K562 (cell line): ENCODE measurements around the gene NODAL. TPM values are rescaled to one million over a fixed set of nuclear protein-coding genes. Genes with fewer than 3 reads are reported as not detected.

Experiments
- ATAC-seq: fragments of 200-7000 bp; cut with Tn5 transposase; 3 replicates; pipeline ENCODE4 v1.9.1; 2020; ENCODE audit warnings: moderate library complexity
- BruUV-seq: library from RNA; stranded (reverse); fragments of 400-500 nt; replicated peaks from 2 replicates; lab custom pipeline; 2021; lab: Mats Ljungman, UMichigan
- CTCF ChIA-PET: fragments of 300-600 bp; formaldehyde crosslinking; extraction: SDS; loops from one replicate; lab custom pipeline; 2021; ENCODE audit warnings: low intra/inter-chr PET ratio; lab: Yijun Ruan, JAX
- POLR2A ChIA-PET: fragments of 300-600, 350-650 bp; sonication (Branson Sonifier 250); formaldehyde crosslinking; extraction: SDS; loops from one replicate; lab custom pipeline; 2021; ENCODE audit warnings: antibody characterized with exemption, inconsistent platforms; lab: Yijun Ruan, JAX
- DNase-seq, 4 experiments: peaks; one replicate each; pipeline versions ENCODE4 v3.0.0 to v3.0.0-alpha.2; 2011 to 2018; ENCODE audit warnings: low spot score in 3 of 4, mixed read lengths in 3 of 4; ENCODE audit errors: extremely low read depth in 1 of 4
- FAIRE-seq: peaks from 2 replicates; lab custom pipeline; 2011; peaks lifted over from hg19 to GRCh38; lab: Jason Lieb, UNC
- H2AFZ ChIP-seq: 2 replicates; pipeline ENCODE4 v1.6.0; 2011; ENCODE audit warnings: low read depth, low read length, control low read depth, inconsistent platforms
- H3K27ac ChIP-seq: fragments of 200-600 bp; 3 replicates; pipeline ENCODE4 v1.8.0; 2011; ENCODE audit warnings: low read depth, mild to moderate bottlenecking, control low read depth, inconsistent platforms, low read length, moderate library complexity, mixed read lengths; ENCODE audit errors: extremely low read depth
- H3K27me3 ChIP-seq, 2 experiments: fragments of 300-600 bp in 1 of 2; 2 replicates in 1 of 2; 3 replicates in 1 of 2; pipeline versions ENCODE4 v1.6.0 to v1.8.0; 2011; ENCODE audit warnings: inconsistent platforms in 2 of 2, low read length in 2 of 2, mild to moderate bottlenecking in 1 of 2, mixed read lengths in 1 of 2, moderate library complexity in 1 of 2; ENCODE audit not compliant: control insufficient read depth in 2 of 2, insufficient read depth in 2 of 2
- H3K36me3 ChIP-seq: fragments of 300-600 bp; 3 replicates; pipeline ENCODE4 v1.8.0; 2011; ENCODE audit warnings: mild to moderate bottlenecking, low read length, inconsistent platforms; ENCODE audit not compliant: control insufficient read depth, insufficient read depth
- H3K4me1 ChIP-seq, 2 experiments: fragments of 200-600 bp in 1 of 2; replicated peaks in 1 of 2; 2 replicates in 1 of 2; 3 replicates in 1 of 2; pipeline versions ENCODE4 v1.5.1 to v1.8.0; 2011; ENCODE audit warnings: inconsistent platforms in 2 of 2, low read length in 2 of 2, mild to moderate bottlenecking in 1 of 2, mixed read lengths in 1 of 2, moderate library complexity in 1 of 2; ENCODE audit not compliant: control insufficient read depth in 2 of 2, insufficient read depth in 2 of 2
- H3K4me2 ChIP-seq: 2 replicates; pipeline ENCODE4 v1.6.1; 2011; ENCODE audit warnings: low read length, control low read depth, inconsistent platforms, mixed read lengths; ENCODE audit not compliant: insufficient read depth
- H3K4me3 ChIP-seq: fragments of 200-600 bp; sonication (generic), shearing (Covaris generic); 2 replicates; pipeline ENCODE4 v1.5.1; 2016; ENCODE audit warnings: control low read depth, inconsistent platforms
- H3K79me2 ChIP-seq: fragments of 200-600 bp; 3 replicates; pipeline ENCODE4 v1.8.0; 2011; ENCODE audit warnings: low read length, inconsistent platforms; ENCODE audit not compliant: control insufficient read depth, insufficient read depth
- H3K9ac ChIP-seq, 2 experiments: 2 replicates each; pipeline versions ENCODE4 v1.6.0 to v1.6.1; 2011; ENCODE audit warnings: low read depth in 2 of 2, low read length in 2 of 2, control low read depth in 1 of 2, inconsistent platforms in 1 of 2, mild to moderate bottlenecking in 1 of 2, mixed read lengths in 1 of 2; ENCODE audit not compliant: insufficient read depth in 1 of 2
- H3K9me1 ChIP-seq: one replicate; pipeline ENCODE4 v1.6.0; 2011; ENCODE audit warnings: inconsistent platforms, mild to moderate bottlenecking, low read length, moderate library complexity; ENCODE audit not compliant: control insufficient read depth, insufficient read depth
- H3K9me3 ChIP-seq: replicated peaks from 2 replicates; pipeline ENCODE4 v1.5.1; 2011; ENCODE audit warnings: low read depth, low read length, inconsistent platforms; ENCODE audit not compliant: control insufficient read depth, insufficient read depth
- H4K20me1 ChIP-seq: replicated peaks from 2 replicates; pipeline ENCODE4 v1.6.1; 2011; ENCODE audit warnings: low read length, inconsistent platforms, mixed read lengths; ENCODE audit not compliant: control insufficient read depth, insufficient read depth
- NRF1 ChIP-seq, 2 experiments: fragments of 450-650 bp; IDR thresholded peaks in 1 of 2; conservative IDR thresholded peaks in 1 of 2; 2 replicates each; pipeline ENCODE4 v1.6.1; 2014; ENCODE audit warnings: mild to moderate bottlenecking in 2 of 2
- ZNF12 ChIP-seq: sonication (generic); formaldehyde crosslinking; IDR thresholded peaks from 2 replicates; pipeline ENCODE4 v1.4.0; 2020; ENCODE audit warnings: mild to moderate bottlenecking, missing genetic modification reagents
- ZNF24 ChIP-seq: fragments of 450-650 bp; IDR thresholded peaks from 2 replicates; pipeline ENCODE4 v1.6.1; 2016
- WGBS: fragments of 100-300 bp; shearing (Covaris generic); methylation state at CpG from one replicate; pipeline ENCODE4 v1.1.6; 2016; ENCODE audit warnings: low coverage, mixed read lengths; ENCODE audit not compliant: insufficient coverage; ENCODE audit errors: missing lambda C conversion rate; 5-methylcytosine and 5-hydroxymethylcytosine counted together
- in situ Hi-C: fragments of 300-500 bp; cut with MboI; formaldehyde crosslinking; loops from 4 replicates; pipeline ENCODE4 v1.15.0; 2018; ENCODE audit warnings: inconsistent platforms, mixed read lengths
- intact Hi-C: fragments of 100-400 bp; cut with micrococcal nuclease; formaldehyde crosslinking; loops from 2 replicates; pipeline ENCODE4 v1.14.2; 2022
- polyA plus RNA-seq, 8 experiments: library from polyadenylated mRNA; depleted of rRNA in 4 of 8; stranded (reverse) in 5 of 8; unstranded in 3 of 8; fragments of >200 nt; fragmentation: Nextera tagmentation in 2 of 8; fragmentation: Illumina TruSeq in 1 of 8; extraction: Ambion mirVana in 2 of 8; extraction: Trizol in 1 of 8; gene quantifications; 2 replicates each; pipeline versions ENCODE4 v1.2.1 to v1.2.3, GENCODE V29; 2011 to 2014; ENCODE audit warnings: inconsistent platforms in 1 of 8, missing spikeins in 1 of 8
- total RNA-seq, 7 experiments: library from RNA; depleted of rRNA in 6 of 7; stranded (reverse); fragments of >200 nt in 6 of 7; fragmentation: Illumina TruSeq in 2 of 7; extraction: Trizol in 2 of 7; gene quantifications; 2 replicates each; pipeline versions ENCODE4 v1.2.1 to v1.2.3, GENCODE V29; 2011 to 2021; ENCODE audit warnings: low replicate concordance in 1 of 7

The NODAL gene
- total and polyA plus RNA-seq, 9 of the 15 experiments (the other 6 are each of a cell fraction or from before 2014, with no cell fraction given), result not detected

DNA sequence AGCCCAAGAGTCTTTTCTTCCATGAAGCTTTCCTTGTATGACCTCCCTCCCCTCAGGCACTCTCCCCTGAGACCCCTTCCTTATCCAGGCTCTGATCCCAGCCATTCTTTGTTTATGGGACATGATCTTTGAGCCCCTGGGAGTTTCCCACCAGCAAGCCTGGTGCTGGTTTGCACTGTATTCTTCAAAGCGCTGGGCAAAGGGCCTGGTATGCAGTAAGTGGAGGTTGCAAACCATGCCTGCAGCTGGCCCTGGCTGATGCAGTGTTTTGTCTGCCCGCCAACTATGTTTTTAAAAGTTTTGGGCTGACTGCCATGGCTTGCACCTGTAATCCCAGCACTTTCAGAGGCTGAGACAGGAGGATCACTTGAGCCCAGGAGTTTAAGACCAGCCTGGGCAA, 6.8 kb upstream of the NODAL start (continued):
- no peak for TF ChIP-seq NRF1 (conservative IDR thresholded peaks at IDR 0.05 in 1 of 2, IDR thresholded peaks at IDR 0.05 in 1 of 2)

GRCh38 chr10:70445718-70446657, 4.5 kb upstream of the NODAL start:
- Histone ChIP-seq H2AFZ (no peak overlapping the region), H3K4me2 (no peak overlapping the region), H3K27ac (no peak overlapping the region), H3K9me1 (no peaks in the 10 kb centered on the region), H3K36me3 (no peaks in the 10 kb centered on the region), H3K4me3 (no peak overlapping the region), H3K4me1 (peaks cover 0 to 12% of the 10 kb centered on the region in 2 experiments; a peak in 2 of 5 replicates), H3K79me2 (no peaks in the 10 kb centered on the region), H3K9me3 (no peaks in the 10 kb centered on the region), H3K9ac (no peak overlapping the region), H4K20me1 (0 out of 2 replicates have a peak, but pooled peaks cover 4% of the 10 kb centered on the region), H3K27me3 (peaks cover 51 to 71% of the 10 kb centered on the region in 2 experiments)
- ChIA-PET CTCF (no interaction called here), POLR2A (interaction anchor here (0.5 to 2.7 kb wide), 6 partner anchors 10 to 126 kb away, joined by 3 to 6 read pairs (median 3); partner anchors contain the start of gene EIF4EBP2)
- FAIRE-seq (no peak), ATAC-seq (no peak), DNase-seq (no peak)
- TF ChIP-seq ZNF24 (peak; percentile 81), ZNF12 (CRISPR knock-in tag) (no peak)
- WGBS, result 2% methylated on average over 8 of the region's 8 CpGs
- in situ Hi-C loops, result no loop called here
- intact Hi-C loops, result no loop called here
- no TSS peak for BruUV-seq
